HG02798 (cell line): ENCODE data around the gene NAALADL2.
"Not testable (repeated sequence)": the region's sequence is repeated elsewhere in the genome, so short reads cannot be mapped to it uniquely, and the experiment has no call there.

Source experiments
- ATAC-seq: cut with Tn5 transposase; IDR thresholded peaks from one replicate; pipeline ENCODE4 v1.9.1; 2021; ENCODE audit warnings: mild to moderate bottlenecking; ENCODE audit not compliant: unreplicated experiment, poor library complexity

The NAALADL2 gene

GRCh38 chr3:175391601-175392000 is 532.5 kb downstream of the NAALADL2 start:
- ATAC-seq = no peak

- ATAC-seq = no peak
Measured at GRCh38 chr3:175392653-175393052, 533.5 kb downstream of the NAALADL2 start.

GRCh38 chr3:175397372-175397771 is 538.2 kb downstream of the NAALADL2 start:
- no peak for ATAC-seq

DNA sequence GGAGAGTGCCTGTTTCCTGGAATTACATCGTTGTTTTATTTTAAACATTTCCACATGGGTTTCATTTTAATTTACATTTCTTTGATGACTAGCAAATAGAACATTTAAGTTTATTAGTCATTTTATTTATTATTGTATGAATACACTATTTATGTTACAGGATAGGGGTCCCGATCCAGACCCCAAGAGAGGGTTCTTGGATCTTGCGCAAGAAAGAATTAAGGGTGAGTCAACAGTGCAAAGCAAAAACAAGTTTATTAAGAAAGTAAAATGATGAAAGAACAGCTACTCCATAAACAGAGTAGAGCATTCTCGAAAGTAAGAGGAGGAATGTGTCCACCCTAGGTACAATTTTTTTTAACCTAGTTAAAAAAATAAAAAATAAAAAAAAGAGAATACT is 539.5 kb downstream of the NAALADL2 start:
- no peak for ATAC-seq

DNA sequence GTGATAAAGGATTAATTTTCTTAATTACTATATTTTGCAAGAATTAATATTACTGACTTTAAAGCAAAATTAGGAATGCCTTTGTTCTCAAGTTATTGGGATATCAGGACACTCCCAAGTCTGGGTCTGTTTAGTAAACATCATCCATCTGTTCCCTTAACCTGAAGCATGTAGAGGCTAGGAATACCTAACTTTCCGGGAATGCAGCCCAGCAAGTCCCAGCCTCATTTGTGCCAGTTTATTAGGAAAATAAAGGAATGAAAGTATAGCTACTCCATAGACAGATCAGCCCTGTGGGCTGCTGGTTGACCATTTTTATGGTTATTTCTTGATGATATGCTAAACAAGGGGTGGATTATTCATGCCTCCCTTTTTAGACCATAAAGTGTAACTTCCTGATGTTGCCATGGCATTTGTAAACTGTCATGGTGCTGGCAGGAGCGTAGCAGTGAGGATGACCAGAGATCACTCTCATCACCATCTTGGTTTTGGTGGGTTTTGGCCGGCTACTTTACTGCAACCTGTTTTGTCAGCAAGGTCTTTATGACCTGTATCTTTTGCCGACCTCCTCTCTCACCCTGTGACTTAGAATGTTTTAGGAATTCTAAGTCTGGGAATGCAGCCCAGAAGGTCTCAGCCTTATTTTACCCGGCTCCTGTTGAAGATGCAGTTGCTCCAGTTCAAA is 540.2 kb downstream of the NAALADL2 start:
- ATAC-seq = no peak

- no peak for ATAC-seq
Measured at GRCh38 chr3:175404027-175404426, 544.9 kb downstream of the NAALADL2 start.

DNA sequence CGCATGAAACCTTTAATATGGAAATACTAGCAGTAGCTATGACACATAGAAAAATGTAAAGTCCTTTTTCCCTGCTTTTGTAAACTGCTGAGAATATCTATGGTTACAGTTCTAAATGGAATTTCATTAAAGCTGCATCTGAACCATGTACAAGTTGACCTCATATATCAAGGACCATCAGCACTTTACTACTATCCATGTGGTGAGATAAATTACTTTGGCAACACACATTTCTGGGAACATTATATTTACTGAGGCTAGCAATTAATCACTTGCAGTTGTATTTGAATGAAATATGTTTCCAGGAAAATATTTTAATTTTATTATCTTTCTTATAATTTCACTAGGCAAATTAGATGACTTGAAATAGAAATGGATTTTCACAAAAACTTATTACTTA is 545.5 kb downstream of the NAALADL2 start:
- ATAC-seq = no peak

GRCh38 chr3:175410251-175410650 is 551.1 kb downstream of the NAALADL2 start:
- ATAC-seq = no peak

GRCh38 chr3:175411405-175411804 is 552.3 kb downstream of the NAALADL2 start:
- no peak for ATAC-seq

- no peak for ATAC-seq
Measured at GRCh38 chr3:175411946-175412345, 552.8 kb downstream of the NAALADL2 start.

- no peak for ATAC-seq
Measured at GRCh38 chr3:175413926-175414325, 554.8 kb downstream of the NAALADL2 start.

DNA sequence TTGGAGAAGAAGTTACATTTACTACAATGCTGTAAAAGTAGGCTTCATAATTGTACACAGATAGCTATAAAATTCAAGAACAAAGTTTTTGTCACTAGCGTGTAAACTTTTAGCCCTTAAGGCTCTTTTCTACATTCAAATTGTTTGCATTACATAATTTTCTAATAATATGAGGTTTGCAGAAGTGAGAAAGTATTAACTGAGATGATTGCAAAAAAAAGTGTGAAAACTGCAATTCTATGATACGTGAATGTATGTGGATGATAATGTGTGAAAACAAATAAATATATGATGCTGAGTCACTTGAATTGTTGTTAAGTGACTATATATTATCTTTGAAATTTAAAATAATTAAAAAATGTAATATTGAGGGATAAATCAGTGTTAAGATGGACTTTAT is 557.5 kb downstream of the NAALADL2 start:
- ATAC-seq = no peak

DNA sequence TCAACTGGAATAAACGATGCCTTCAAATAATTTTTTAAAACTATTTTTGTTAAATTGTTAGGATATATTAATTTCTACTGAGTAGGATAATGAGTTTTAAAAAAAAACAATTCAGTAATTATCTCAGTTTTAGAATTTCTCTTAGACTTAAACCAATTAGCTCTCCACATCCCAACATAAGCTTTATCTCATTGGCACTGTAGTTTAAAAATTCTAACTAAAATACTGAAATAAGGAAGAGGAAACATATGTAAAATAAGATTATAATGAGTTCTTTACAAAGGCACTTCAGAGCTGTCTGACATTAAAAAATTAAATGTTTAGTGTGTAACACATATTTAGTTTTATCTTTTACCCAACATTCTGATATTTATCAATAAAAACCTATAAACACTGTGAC is 558.3 kb downstream of the NAALADL2 start:
- no peak for ATAC-seq

GRCh38 chr3:175421902-175422301 is 562.8 kb downstream of the NAALADL2 start:
- ATAC-seq = no peak

DNA sequence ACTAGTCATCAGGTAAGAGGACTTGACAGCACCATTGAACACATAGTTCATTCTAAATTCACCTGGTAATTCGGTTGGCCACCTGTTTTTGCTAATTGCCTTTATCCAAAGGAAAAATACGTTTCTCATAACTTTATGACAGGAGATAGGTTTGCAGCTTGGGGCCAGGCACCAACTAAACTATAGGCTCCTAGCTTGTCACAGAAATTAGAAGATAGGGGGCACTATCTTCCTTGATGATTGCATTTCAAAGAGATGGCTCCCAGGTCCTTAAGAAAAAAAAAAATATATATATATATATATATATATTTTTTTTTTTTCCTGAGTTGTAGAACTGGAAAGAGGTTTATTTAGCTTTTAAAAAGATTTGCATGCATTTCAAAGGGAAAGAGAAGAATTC is 563.6 kb downstream of the NAALADL2 start:
- ATAC-seq = no peak

DNA sequence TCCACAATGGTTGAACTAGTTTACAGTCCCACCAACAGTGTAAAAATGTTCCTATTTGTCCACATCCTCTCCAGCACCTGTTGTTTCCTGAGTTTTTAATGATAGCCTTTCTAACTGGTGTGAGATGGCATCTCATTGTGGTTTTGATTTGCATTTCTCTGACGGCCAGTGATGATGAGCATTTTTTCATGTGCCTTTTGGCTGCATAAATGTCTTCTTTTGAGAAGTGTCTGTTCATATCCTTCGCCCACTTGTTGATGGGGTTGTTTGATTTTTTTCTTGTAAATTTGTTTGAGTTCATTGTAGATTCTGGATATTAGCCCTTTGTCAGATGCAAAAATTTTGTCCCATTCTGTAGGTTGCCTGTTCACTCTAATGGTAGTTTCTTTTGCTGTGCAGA is 564.7 kb downstream of the NAALADL2 start:
- not testable (repeated sequence) for ATAC-seq

- ATAC-seq = no peak
Measured at GRCh38 chr3:175426805-175427204, 567.7 kb downstream of the NAALADL2 start.

DNA sequence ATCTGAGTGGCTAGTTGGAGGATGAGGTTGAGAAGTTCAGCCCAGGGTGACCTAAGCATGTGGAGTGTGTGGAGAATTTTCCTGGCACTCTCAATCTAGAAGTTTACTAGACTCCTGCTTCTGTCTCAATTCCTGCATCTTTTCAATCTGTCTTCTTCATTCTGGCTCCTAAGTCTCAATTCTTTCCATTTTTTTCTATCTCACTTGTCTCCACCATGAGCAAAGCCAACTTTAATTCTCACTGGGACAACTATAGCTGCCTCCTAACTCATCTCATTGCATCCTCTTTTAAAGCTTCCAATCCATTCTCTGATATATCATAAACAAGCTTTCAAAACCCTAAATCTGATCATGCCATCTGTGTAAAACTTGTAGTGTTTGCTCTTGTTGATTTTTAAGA is 569.3 kb downstream of the NAALADL2 start:
- no peak for ATAC-seq

DNA sequence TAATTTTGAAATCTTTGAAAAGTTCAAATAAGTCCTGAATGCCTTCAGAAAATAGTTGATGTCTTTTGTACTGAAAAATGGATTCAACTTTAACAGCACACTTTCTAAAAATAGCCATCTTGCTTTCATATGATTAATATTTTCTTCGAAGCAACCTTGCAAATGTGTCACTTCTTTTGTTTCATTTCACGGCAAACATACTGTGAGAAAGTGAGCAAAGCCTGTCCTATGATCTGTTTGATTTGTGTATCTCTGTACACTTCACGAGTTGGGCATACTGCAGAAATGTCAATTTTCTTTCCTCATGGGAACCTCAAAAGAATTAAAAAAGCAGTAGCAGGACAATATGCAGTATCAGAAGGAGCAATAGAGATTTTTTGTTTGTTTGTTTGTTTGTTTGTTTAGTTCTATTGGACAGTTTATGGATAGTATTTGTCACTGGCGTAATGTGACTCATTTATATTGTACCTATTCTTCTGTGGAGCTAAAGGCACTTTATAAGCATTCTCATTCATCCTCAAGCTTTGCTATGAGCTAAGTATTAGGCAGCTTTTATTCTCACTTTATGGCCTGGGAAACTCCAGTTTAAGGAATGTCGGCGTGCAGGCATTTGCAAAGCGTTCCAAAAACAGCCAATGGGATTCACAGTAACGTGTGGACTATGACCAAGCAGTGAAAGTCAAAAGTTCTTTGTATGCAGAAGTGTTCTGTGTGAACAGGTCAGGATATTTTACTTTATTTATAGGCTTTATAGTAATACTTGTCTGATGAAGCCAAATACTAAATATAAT is 572.0 kb downstream of the NAALADL2 start:
- ATAC-seq = no peak

DNA sequence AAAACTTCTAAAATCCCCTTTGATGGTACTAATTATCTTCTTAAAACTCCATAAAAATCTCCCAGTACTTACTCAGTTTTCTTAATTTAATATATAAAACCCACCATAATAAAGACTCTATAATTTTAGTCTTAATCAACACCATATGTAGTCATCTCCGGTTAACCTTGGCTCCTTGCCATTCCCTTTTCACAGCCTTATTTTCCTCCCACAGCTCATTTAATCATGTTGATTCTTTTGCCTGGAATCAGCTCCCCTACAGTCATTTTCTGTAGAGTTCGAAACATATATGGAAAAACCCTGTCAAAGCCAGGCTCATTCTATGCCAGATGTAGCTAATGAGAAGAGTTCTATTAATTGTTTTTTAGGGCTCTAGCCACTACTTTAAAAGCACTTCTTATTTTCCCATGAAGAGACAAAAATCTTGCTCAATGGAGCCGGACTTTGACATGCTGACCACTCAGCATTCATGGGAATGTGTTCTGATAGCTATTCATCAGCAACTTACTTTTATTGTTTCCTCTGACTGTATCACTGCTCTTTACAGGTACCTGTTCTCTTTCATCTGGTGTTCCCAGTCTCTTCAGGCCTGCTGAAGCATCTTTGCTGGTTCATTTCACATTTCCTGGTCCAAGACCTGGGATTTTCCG is 573.4 kb downstream of the NAALADL2 start:
- no peak for ATAC-seq

DNA sequence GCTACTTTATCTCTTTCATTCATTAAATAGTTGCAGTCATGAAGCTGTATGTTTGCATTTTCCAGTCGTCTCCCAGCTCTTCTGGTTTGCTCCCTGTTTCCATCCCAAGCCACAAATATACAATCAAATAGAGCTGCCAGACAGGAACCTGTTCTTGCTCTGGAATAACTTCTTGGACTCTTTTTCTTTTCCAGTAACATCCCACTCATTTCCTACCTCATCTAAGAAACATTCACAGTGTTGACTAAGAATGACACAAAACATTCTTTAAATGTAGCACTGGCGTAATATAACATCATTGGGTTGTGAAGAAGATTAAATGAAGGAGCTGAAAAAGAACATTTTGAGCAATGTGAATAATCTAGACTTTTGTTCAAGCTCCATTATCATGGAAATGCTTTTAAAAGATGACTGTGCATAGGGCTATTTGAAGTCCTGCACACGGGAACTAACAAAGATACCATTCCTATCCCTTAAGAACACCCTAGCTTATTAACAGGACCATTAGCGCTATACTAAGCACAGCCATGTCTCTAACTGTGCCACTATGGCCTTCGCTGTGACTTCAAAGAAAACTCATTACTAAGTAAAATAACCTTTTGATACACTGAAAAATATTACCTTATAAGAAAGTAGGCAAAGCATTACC is 574.0 kb downstream of the NAALADL2 start:
- ATAC-seq = no peak
